GM18511 (cell line): ENCODE measurements around the gene PPM1J.
A peak's percentile ranks its signal among the peaks of the same experiment; 100 is the strongest.
"Not testable (repeated sequence)": the region's sequence is repeated elsewhere in the genome, so short reads cannot be mapped to it uniquely, and the experiment has no call there.

Source experiments
- ATAC-seq: cut with Tn5 transposase; IDR thresholded peaks from one replicate; pipeline ENCODE4 v1.9.1; 2021; ENCODE audit warnings: mild to moderate bottlenecking, moderate library complexity; ENCODE audit not compliant: unreplicated experiment

Gene PPM1J, protein sequence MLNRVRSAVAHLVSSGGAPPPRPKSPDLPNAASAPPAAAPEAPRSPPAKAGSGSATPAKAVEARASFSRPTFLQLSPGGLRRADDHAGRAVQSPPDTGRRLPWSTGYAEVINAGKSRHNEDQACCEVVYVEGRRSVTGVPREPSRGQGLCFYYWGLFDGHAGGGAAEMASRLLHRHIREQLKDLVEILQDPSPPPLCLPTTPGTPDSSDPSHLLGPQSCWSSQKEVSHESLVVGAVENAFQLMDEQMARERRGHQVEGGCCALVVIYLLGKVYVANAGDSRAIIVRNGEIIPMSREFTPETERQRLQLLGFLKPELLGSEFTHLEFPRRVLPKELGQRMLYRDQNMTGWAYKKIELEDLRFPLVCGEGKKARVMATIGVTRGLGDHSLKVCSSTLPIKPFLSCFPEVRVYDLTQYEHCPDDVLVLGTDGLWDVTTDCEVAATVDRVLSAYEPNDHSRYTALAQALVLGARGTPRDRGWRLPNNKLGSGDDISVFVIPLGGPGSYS

DNA sequence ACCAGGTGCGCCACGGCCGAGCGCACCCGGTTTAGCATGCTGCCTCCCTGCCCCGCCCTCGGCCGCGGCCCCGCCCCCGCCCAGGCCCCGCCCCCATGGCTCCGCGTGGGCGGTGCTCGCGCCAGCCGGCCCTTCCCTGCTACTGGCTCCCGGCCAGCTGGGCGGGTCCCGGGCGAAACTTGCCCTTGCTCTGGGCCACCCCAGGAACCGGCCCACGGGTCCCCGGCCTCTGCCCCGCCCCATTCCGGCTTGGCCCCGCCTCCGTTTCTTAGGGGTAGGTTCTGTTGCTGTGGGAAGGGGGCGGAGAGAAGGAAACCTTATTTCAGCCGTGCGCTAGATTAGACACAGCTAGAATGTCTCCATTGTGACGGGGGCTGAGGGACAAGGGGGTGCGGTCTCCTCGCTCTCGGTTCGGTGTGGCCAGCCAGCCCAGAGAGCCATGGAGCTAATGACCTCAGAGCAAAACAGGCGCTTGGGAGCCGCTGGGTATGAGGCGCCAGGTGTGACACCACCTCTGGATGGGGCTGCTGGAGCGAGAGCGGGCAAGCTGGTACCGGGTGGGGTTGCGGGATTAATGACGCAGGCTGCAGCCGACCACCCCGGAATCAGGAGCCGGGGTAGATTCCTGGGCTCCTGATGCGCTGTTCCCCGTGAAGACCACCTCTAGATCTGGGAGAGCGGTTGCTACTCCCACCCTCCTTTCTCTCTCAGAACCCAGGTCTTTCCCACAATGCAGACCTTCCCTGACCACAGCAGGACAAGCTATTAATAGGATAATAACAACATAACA is at the start of gene PPM1J:
PPM1J (minus strand) TSS at position 69 of the 790 bp plus-strand sequence; CDS start at position 38, 31 bp downstream.
- ATAC-seq: peak; percentile 76

DNA sequence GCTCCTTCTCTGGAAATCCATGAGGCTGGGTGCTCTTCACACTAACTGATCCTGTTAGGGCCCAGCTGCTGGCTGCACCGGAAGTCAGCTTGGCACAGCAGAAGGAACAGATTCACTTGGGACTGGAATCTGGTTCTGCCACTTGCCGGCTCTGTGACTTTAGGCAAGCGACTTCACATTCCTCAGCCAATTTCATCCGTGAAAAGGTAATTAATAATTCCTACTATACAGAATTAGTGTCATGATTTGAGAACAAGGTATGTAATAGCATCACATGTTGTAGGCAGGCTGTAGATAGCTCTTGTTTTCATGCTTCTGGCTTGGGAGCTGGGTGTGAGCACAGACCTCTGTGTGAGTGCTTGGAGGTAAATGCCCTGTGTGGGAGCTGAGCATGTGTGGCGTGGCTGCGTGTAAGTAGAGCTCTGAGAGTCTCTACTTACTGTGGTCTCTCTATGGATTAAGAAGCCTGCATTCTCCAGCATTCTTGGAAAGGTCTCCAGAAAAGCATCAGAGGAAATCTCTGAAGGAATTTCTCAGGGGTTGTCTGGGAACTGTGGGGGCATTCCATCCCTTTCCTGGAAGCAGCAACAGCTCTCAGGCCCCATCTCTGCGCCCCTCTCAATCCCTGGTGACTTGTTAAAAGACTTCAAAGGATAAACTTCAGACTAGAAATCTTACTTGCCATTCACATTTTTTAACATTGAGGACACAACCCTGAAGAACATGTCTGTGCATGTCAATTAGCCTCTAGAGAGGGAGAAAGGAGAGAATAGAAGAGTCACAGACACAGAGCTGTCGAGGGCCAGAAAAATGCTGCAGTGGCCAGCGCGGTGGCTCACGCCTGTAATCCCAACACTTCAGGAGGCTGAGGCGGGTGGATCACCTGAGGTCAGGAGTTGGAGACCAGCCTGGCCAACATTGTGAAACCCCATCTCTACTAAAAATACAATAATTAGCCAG is 47.7 kb upstream of the PPM1J start:
- no peak for ATAC-seq

DNA sequence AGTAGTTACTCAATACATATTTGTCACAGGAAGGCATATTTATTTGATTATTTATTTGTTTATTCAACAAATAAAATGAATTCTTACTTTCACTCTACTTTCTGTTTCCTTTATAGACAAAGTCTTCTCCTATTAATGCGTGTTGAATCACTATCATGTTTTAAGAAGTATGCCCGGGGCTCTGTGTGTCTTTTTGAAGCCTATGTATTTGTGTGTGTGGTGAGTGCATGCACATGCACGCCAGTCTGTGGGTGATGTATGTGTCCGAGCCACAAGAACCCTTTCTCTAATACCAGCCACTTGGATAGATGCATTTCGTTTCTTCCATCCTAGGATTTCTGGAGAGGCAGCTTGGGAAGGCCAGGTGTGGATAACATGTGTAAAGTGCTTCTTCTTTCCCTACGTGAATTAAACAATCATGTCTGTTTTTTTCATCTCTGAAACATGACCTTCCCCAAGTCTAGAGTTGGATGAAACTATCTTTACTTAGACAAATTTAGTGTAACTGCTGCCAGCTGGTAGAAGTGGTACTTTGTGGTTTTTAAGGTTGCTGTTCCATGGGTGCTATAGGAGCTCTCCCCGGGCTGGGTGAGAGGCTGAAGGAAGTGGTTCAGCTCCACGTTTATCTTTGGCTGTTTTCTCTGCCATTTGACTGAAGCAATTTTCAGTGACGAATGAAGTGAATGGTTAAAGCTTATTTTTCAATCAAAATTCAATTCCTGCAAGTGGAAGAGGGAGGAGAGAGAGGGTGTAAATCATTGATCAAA is 46.8 kb upstream of the PPM1J start:
- no peak for ATAC-seq

DNA sequence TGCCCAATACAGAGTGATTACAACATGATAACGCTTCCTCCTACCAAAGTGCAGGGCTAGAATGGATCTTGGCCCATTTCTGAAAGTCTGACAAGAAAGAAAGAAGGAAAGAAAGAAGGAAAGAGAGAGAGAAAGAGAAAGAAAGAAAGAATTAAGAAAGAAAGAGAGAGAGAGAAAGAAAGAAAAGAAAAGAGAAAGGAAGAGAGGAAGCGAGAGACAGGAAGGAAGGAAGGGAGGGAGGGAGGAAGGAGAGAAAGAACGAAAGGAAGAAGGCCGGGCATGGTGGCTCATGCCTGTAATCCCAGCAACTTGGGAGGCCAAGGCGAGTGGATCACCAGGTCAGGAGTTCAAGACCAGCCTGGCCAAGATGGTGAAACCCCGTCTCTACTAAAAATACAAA is 44.1 kb upstream of the PPM1J start:
- no peak for ATAC-seq

DNA sequence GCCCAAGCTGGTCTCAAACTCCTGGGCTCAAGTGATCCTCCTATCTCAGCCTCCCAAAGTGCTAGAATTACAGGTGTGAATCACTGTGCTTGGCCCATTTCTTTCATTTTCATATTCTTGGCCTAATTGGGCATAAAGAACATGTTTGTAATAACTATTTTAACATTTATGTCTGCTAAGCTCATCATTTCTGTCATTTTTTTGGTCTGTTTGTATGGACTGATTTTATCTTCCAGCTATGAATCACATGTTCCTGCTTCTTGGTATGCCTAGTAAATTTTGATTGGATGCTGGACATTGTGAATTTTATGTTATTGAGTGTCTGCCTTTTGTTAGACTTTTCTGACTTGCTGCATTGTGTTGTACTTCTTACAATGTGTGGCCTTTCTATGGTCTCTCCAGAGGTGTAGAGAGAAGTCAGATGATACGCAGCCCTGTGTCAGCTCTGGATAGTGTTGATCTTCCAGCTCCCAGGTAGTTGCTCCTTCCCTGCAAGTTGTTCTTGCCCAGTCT is 39.0 kb upstream of the PPM1J start:
- no peak for ATAC-seq

DNA sequence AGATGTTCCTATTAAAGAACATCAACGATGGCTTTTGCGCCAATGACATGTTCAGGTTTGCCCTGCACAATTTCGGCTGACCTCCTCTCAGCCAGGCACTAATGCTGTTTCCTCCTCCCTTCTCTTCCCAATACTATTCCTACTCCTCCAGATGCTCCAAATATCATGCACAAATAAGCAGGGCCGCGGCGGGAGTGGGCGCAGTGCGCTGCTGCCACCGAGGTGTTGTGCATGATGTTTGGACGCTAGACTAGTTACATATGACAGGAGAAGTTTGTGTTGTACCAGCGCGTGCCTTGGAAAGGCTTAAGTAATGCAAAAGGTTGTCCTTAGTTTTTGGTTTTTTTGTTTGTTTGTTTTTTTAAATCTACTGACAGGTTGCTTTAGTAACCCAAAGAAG is 33.3 kb upstream of the PPM1J start:
- no peak for ATAC-seq

DNA sequence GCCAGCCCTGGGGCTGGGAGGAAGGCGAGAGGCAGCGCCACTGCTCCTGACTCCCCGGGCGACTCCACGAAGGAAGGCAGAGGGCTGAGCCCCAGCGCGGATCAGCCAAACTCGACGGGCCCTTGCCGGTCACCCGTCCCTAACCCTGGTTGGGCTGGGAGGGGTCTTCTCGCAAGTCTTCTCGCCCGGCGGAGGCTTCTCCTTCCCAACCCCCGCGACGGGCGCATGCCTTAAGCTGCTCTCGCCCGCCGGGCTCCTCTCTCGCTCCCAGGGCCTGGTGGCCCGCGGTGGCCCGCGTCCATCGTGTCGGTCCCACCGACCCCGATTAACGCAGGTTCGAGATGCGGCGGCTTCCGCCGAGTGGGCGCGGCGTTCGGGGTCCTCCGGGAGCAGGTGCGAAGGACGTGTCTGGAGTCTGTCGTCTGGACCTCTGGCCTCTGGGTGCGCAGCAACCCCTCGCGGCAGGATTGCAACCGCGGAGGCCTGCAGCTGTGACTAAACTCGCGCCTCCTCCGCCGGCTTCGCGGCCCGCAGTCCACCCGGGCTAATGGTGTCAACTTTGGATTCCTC is 29.0 kb upstream of the PPM1J start:
- ATAC-seq: no peak

DNA sequence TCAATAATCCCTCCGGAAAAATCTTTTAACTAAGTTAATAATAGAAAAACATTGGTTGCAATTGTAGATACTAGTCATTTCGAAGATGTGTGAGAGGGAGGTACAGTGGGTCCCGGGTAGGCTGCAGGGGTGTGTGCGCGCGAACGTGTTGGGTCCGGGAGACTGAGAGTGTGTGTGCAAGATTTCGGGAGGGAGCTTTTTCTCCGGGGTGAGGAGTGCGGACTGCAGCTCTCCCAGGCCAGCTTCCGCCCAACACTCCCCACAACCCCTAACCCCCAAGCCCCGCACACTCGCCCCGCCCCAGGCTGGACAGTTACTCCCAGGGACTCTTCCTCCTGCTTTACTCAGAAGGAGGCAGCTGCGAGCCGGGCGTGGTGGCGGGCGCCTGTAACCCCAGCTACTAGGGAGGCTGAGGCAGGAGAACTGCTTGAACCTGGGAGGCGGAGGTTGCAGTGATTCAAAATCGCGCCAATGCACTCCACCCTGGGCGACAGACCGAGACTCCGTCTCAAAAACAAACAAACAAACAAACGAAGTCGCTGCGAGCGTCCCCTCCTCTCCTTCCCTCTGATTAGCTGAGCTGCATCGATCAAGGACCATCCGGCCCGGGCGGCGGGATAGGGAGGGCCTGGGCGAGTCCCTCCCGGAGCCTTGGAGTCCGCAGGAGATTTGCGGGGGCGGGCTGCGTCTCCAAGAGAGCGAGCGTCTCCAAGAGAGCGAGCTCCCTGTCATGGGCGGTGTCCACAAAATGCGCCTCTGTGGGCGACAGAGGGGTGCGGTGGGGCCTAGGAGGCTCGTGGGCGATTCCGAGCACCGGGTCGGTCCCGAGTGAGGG is 28.3 kb upstream of the PPM1J start:
- no peak for ATAC-seq

DNA sequence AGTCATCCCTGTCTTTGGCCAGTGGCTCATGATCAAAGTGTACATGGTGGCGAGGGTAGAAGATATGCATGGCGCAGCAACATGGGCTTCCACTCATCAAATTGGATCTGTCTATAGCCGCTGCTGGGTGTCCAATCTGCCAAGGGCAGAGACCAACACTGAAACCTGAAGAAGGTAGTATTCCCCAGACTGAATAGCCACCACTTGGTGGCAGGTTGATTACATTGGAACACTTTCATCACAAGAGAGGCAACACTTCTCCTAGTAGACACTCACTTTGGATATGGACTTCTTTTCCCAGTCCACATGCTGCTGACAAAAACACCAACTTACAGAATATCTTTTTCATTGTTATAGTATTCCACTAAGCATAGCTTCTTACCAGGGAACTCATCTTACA is 22.4 kb upstream of the PPM1J start:
- ATAC-seq: no peak

DNA sequence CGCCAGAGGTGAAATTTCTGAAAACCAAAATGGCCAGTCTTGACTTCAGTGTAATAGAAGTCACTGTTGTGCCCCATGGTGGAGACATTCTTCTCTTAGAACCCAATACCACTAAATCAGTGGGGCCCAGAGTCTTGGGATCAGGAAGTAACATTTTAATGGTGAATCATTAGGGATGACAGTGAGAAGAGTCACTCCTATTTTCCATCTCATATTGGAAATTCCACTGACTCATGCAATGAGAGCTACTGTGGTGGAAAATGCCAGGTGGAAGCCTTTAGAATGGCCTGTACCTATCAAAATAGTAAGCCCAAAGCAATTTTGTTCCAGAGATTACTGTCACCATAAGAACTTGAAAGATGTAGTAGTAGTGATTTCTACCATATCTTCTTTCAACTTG is 20.6 kb upstream of the PPM1J start:
- ATAC-seq: no peak

DNA sequence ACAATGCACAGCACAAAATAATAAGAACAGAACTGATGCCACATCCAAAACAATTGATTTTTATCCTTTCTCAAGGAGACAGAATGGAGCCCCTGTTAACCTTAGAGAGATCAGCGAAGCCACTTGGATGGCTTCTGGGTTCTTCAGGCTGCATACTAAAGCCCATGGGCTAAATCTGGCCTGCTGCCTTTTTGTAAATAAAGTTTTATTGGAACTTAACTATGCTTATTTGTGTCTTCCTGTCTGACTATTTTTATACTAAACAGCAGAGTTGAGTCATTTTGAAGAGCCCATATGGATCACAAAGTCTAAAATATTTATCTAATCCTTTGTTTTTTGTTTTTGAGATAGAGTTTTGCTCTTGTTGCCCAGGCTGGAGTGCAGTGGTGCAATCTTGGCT is 16.3 kb upstream of the PPM1J start:
- ATAC-seq: no peak

DNA sequence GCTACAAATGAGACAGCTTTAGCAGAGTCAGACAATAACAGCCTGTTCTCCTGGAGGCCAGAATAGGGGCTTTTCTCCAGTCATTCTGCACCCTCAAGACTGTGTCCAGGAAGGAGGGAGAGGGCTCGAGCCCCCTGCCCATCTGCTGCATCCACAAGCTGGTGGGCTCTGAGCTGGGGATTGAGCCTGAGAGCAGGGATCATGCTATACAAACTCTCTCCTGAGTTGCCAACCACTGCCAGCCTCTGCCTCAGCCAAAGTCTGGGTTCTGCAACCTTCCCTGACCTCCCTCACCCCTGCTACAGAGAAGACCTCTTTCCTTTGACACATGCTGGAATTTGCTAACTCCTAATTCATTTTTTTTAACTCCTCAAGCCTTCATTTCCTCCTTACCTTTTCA is 14.8 kb upstream of the PPM1J start:
- ATAC-seq: no peak

DNA sequence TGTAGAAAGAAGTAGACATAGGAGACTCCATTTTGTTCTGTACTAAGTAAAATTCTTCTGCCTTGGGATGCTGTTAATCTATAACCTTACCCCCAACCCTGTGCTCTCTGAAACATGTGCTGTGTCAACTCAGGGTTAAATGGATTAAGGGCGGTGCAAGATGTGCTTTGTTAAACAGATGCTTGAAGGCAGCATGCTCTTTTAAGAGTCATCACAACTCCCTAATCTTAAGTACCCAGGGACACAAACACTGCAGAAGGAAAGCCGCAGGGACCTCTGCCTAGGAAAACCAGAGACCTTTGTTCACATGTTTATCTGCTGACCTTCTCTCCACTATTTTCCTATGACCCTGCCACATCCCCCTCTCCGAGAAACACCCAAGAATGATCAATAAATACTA is 13.9 kb upstream of the PPM1J start:
- ATAC-seq: not testable (repeated sequence)

DNA sequence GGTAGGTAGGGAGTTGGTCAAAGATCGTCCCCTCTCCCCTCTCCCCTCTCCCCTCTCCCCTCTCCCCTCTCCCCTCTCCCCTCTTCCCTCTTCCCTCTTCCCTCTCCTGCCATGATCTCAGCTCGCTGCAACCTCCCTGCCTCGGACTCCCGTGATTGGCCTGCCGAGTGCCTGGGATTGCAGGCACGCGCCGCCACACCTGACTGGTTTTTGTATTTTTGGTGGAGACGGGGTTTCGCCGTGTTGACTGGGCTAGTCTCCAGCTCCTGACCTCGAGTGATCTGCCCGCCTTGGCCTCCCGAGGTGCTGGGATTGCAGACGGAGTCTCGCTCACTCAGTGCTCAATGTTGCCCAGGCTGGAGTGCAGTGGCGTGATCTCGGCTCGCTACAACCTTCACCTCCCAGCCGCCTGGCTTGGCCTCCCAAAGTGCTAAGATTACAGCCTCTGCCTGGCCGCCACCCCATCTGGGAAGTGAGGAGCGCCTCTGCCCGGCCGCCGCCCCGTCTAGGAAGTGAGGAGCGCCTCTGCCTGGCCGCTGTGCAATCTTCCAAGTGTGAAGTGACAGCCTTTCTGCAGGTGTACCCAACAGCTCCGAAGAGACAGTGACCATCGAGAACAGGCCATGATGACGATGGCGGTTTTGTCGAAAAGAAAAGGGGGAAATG is 13.3 kb upstream of the PPM1J start:
- not testable (repeated sequence) for ATAC-seq

DNA sequence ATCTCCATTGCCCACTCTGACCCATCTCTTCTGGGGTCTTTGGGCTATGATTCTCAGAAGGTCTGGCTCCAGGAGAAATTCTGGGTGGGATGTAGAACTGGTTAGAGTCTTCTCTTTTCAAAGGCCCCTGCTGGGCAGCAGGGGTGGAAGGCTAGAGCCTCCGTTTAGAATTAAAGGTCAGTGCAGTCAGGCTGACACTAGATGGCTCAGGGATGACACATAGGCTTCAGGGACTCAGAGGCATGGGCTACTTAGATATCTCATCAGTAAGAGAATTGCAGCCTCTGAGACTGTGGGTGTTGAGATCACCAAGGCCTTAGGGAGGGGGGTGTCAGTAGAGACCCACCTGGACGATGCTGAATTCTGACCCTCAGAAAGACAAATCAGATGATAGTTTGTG is 12.6 kb upstream of the PPM1J start:
- ATAC-seq: no peak

DNA sequence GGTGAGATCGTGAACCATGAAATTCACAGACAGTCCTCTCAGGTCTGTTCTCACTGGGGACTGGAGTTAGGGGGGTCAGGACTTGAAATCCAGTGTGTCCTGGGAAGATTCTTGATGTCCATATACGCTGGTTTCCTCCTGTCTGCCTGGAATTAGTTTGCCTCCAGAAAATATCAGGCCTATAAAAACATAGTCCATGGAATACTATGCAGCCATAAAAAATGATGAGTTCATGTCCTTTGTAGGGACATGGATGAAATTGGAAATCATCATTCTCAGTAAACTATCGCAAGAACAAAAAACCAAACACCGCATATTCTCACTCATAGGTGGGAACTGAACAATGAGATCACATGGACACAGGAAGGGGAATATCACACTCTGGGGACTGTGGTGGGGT is 9.1 kb upstream of the PPM1J start:
- ATAC-seq: not testable (repeated sequence)

DNA sequence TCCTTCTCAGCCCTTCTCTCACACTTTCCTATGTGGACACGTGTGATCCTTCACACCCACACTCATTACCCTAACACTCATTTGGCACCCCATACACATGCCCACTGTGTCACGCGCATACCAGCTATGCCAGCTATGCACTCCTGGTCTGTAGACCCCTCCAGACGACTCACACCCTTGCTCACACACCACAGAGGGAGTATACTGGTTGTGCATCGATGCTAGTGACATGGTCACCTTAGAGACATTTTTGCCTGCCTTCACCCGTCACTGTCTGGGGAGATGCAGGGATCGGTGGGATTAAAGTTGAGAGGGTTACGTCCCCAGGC is 8.3 kb upstream of the PPM1J start:
- no peak for ATAC-seq
